22Rv1 (cell line): ENCODE data around the gene ELF2.

ENCODE experiments used
- H3K27ac ChIP-seq: fragments of 450-650 bp; 2 replicates; pipeline ENCODE4 v1.5.1; 2017
- ZFX ChIP-seq: fragments of 450-650 bp; IDR thresholded peaks from 2 replicates; pipeline ENCODE4 v1.6.1; 2017; ENCODE audit warnings: antibody characterized with exemption, borderline replicate concordance
- TF ChIP-seq, protein P1 (sequence below): fragments of 450-650 bp; IDR thresholded peaks from 2 replicates; pipeline ENCODE4 v1.5.1; 2017; ENCODE audit warnings: mild to moderate bottlenecking

Gene ELF2

DNA sequence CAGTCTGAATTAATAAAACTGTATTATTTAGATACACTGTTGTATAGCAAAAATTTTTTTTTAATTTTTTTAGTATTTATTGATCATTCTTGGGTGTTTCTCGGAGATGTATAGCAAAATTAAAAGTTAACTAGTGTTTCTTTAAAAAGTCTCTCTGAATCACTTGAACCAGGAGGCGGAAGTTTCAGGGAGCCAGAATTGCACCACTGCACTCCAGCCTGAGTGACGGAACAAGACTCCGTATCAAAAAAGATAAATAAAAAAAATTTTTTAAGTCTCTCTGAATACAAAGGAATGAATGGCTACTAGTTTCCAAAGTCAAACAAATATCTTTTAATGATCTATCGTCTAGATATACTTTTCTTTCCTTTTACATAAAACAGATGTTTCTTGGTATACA, 64.4 kb downstream of the ELF2 start:
- no peak for TF ChIP-seq ZFX
- TF ChIP-seq, protein P1, sequence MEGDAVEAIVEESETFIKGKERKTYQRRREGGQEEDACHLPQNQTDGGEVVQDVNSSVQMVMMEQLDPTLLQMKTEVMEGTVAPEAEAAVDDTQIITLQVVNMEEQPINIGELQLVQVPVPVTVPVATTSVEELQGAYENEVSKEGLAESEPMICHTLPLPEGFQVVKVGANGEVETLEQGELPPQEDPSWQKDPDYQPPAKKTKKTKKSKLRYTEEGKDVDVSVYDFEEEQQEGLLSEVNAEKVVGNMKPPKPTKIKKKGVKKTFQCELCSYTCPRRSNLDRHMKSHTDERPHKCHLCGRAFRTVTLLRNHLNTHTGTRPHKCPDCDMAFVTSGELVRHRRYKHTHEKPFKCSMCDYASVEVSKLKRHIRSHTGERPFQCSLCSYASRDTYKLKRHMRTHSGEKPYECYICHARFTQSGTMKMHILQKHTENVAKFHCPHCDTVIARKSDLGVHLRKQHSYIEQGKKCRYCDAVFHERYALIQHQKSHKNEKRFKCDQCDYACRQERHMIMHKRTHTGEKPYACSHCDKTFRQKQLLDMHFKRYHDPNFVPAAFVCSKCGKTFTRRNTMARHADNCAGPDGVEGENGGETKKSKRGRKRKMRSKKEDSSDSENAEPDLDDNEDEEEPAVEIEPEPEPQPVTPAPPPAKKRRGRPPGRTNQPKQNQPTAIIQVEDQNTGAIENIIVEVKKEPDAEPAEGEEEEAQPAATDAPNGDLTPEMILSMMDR: no peak

DNA sequence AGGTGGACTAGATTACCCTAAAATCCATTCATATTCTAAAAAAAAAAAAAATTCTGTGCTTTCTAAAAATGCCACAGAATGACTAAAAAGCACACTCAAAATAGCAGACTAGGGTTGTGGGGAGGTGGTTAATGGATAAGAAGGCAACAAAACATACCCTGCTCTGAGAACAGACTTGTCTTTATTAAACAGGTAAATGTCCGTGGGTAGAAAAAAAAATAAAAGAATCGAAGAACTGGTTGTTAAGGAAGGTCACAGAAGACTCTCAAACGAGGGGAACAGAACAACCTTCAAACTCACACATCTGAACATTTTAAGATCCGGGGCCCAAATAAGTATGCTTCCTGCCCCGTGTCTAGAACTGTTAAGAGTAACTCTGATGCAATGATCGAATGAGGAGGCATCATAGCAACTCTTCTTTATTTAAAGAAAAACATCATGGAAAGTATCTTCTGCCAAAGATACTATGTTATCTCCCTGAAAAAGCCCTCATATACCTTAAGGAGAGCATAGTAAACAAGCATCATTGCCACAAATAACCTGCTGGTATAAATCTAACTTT, 68.4 kb downstream of the ELF2 start:
- H3K27ac ChIP-seq: no peak overlapping the region
- TF ChIP-seq ZFX: no peak
- TF ChIP-seq, protein P1: no peak

More for the DNA sequence above, 64.4 kb downstream of the ELF2 start:
- H3K27ac ChIP-seq: no peak overlapping the region

DNA sequence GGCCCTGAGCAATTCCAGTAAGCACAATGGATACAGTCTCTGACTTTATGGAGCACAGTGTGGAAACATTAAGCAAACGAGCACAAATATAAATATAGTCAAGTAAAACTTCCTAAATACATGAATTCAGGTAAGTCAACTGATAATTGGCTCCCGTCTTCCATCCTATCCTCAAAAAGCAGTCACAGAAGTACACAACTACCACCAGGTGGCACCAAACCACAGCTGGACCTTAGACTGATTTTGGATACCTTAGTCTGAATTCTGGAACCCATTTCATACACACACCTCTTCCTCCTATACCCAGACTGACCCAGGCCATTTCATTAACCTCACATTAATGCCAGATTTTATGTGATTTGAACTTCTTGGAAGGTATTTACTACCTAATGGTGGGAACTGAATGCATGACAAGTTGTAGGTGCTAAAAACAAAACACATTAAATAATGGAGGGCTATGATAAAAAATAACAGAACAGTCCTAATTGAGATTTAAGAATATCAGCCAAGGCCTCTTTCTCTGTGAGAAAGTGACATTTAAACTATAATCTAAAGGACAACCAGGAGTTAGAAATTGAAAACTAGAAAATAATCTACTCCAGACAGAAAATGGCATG, 77.5 kb downstream of the ELF2 start:
- no peak for TF ChIP-seq ZFX
- TF ChIP-seq, protein P1: peak; percentile 92
- no peak overlapping the region for H3K27ac ChIP-seq

DNA sequence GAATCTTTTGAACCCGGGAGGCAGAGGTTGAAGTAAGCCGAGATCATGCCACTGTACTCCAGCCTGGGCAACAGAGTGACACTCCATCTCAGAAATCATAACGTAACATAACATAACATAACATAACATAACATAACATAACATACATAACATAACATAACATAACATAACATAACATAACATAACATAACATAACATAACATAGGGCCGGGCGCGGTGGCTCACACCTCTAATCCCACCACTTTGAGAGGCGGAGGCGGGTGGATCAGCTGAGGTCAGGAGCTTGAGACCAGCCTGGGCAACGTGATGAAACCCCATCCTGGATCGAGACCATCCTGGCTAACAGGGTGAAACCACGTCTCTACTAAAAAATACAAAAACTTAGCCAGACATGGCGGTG, 84.7 kb downstream of the ELF2 start:
- H3K27ac ChIP-seq: no peak overlapping the region
- TF ChIP-seq, protein P1: no peak
- TF ChIP-seq ZFX: no peak

DNA sequence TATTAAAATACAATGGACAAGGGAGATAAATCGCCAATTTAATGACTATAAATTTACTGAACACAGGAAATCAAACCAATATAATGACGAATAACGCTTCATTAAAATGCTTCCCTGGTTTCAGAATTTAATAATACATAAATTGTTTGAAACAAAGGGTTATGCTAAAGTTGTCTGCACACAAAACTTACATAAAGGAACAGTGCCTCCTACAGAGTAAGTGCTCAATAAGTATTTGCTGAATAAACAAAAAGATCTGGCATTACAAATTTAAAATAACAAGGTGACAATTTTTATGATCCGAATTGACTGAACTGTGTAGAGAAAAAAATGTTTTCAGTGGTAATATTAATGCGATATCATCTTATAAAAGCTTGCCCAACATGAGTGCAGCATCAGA, 91.9 kb downstream of the ELF2 start:
- H3K27ac ChIP-seq: peak overlapping the region; percentile 98
- TF ChIP-seq, protein P1: peak; percentile 64
- TF ChIP-seq ZFX: no peak

DNA sequence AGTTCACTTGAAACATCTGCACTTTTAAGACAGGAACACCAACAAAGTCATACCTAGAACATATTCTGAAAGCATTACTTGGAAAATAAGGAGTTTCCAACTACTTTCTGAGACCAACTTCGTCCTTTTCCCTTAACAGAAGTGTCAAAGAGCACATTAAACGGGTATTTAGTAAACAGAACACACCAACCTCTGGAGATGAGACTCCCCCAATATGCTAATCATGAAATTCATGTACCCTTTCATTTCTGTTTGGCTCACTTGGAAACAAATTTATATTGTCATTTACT, 92.3 kb downstream of the ELF2 start:
- peak overlapping the region; percentile 98 for H3K27ac ChIP-seq
- TF ChIP-seq, protein P1: no peak
- no peak for TF ChIP-seq ZFX

DNA sequence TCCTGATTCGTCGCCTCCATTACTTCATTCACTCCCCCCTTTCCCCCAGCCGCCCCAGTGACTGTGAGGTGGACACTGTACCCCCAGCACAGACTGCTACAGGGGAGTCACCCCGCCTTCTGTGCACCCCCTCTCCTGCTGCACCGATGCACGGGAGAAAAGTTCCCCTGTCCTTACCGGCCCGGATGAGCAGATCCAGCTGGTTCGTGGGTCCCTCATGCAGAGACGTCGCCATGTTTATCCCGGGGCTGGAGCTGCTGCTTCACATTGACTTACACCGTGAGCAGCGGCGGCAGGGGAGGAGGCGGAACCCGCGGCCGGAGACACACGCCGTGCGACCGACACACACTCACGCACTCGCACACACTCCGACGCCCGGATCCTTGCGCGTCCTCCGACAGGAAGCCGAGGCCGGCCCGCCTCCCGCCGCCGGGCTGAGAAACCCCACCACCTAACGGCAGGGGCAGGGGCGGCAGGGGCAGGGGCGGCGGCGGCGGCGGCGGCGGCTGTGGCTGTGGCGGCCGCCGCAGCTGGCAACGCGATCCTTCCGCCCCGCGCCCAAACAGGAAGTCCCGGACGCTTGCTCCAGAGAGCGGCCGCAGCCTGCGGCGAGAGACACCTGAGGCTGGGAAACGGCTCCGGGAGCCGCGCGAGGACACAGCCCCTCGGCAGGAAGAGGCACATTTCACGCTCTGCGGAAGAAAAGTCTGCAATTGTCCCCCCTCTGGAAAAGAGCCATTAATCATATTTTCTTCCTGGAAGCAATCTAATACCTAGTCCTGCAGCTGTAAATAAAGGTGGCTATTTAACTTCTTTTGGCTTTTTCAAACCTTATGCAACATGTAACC, 92.8 kb downstream of the ELF2 start:
- TF ChIP-seq, protein P1: 0 out of 2 replicates have a peak, but pooled peaks have one; percentile 16
- TF ChIP-seq ZFX: no peak
- H3K27ac ChIP-seq: peak overlapping the region; percentile 98
